ENCODE data around the gene TNKS2.
"Not testable (repeated sequence)": the region's sequence is repeated elsewhere in the genome, so short reads cannot be mapped to it uniquely, and the experiment has no call there.

Gene TNKS2

GRCh38 chr10:91797874-91798648 is at the start of gene TNKS2:
Gene TNKS2 (plus strand): TSS chr10:91798426. CDS start chr10:91798691, 265 bp downstream.
- DNase-seq, result peak; percentile 95 to 97
- TF ChIP-seq GATA1 (IDR thresholded peaks at IDR 0.05; ENCODE audit: low read depth, low read length) (no peak), POLR2A (IDR thresholded peaks at IDR 0.05; ENCODE audit: low read length) (peak; percentile 94)

GRCh38 chr10:91749592-91749991 is 48.6 kb upstream of the TNKS2 start:
- not testable (repeated sequence) for DNase-seq

GRCh38 chr10:91756286-91756685 is 41.9 kb upstream of the TNKS2 start:
- no peak for TF ChIP-seq GATA1 (IDR thresholded peaks at IDR 0.05; ENCODE audit: low read depth, low read length)
- TF ChIP-seq POLR2A (IDR thresholded peaks at IDR 0.05; ENCODE audit: low read length), result no peak
- DNase-seq, result no peak

GRCh38 chr10:91758303-91759146 is 39.7 kb upstream of the TNKS2 start:
- DNase-seq, result peak; percentile 64 to 66
- TF ChIP-seq GATA1 (IDR thresholded peaks at IDR 0.05; ENCODE audit: low read depth, low read length) (no peak), POLR2A (IDR thresholded peaks at IDR 0.05; ENCODE audit: low read length) (no peak)

GRCh38 chr10:91759581-91759986 is 38.6 kb upstream of the TNKS2 start:
- TF ChIP-seq GATA1 (IDR thresholded peaks at IDR 0.05; ENCODE audit: low read depth, low read length), result no peak
- TF ChIP-seq POLR2A (IDR thresholded peaks at IDR 0.05; ENCODE audit: low read length), result no peak
- DNase-seq, result peak; percentile 7 to 12

GRCh38 chr10:91761721-91762120 is 36.5 kb upstream of the TNKS2 start:
- TF ChIP-seq GATA1 (IDR thresholded peaks at IDR 0.05; ENCODE audit: low read depth, low read length), result no peak
- TF ChIP-seq POLR2A (IDR thresholded peaks at IDR 0.05; ENCODE audit: low read length), result no peak
- DNase-seq, result no peak

GRCh38 chr10:91762878-91763277 is 35.3 kb upstream of the TNKS2 start:
- no peak for DNase-seq
- no peak for TF ChIP-seq POLR2A (IDR thresholded peaks at IDR 0.05; ENCODE audit: low read length)

GRCh38 chr10:91766676-91767075 is 31.6 kb upstream of the TNKS2 start:
- DNase-seq, result no peak
- no peak for TF ChIP-seq POLR2A (IDR thresholded peaks at IDR 0.05; ENCODE audit: low read length)
- TF ChIP-seq GATA1 (IDR thresholded peaks at IDR 0.05; ENCODE audit: low read depth, low read length), result no peak

GRCh38 chr10:91768123-91768522 is 30.1 kb upstream of the TNKS2 start:
- DNase-seq, result no peak
- TF ChIP-seq GATA1 (IDR thresholded peaks at IDR 0.05; ENCODE audit: low read depth, low read length), result no peak
- TF ChIP-seq POLR2A (IDR thresholded peaks at IDR 0.05; ENCODE audit: low read length), result no peak

GRCh38 chr10:91771907-91772306 is 26.3 kb upstream of the TNKS2 start:
- DNase-seq, result no peak
- no peak for TF ChIP-seq POLR2A (IDR thresholded peaks at IDR 0.05; ENCODE audit: low read length)
- TF ChIP-seq GATA1 (IDR thresholded peaks at IDR 0.05; ENCODE audit: low read depth, low read length), result no peak

- no peak for DNase-seq
- TF ChIP-seq GATA1 (IDR thresholded peaks at IDR 0.05; ENCODE audit: low read depth, low read length), result no peak
- no peak for TF ChIP-seq POLR2A (IDR thresholded peaks at IDR 0.05; ENCODE audit: low read length)
These were observed 25.8 kb upstream of the TNKS2 start for GRCh38 chr10:91772461-91772860.

GRCh38 chr10:91772869-91773268 is 25.4 kb upstream of the TNKS2 start:
- DNase-seq, result no peak
- TF ChIP-seq POLR2A (IDR thresholded peaks at IDR 0.05; ENCODE audit: low read length) (no peak), GATA1 (IDR thresholded peaks at IDR 0.05; ENCODE audit: low read depth, low read length) (no peak)

GRCh38 chr10:91774571-91774970 is 23.7 kb upstream of the TNKS2 start:
- DNase-seq, result no peak
- TF ChIP-seq GATA1 (IDR thresholded peaks at IDR 0.05; ENCODE audit: low read depth, low read length) (no peak), POLR2A (IDR thresholded peaks at IDR 0.05; ENCODE audit: low read length) (no peak)

- TF ChIP-seq GATA1 (IDR thresholded peaks at IDR 0.05; ENCODE audit: low read depth, low read length), result no peak
- TF ChIP-seq POLR2A (IDR thresholded peaks at IDR 0.05; ENCODE audit: low read length), result no peak
These were observed 22.5 kb upstream of the TNKS2 start for GRCh38 chr10:91775731-91776130.

GRCh38 chr10:91776266-91776665 is 22.0 kb upstream of the TNKS2 start:
- no peak for DNase-seq
- TF ChIP-seq POLR2A (IDR thresholded peaks at IDR 0.05; ENCODE audit: low read length), result no peak
- TF ChIP-seq GATA1 (IDR thresholded peaks at IDR 0.05; ENCODE audit: low read depth, low read length), result no peak

More at GRCh38 chr10:91775731-91776130, 22.5 kb upstream of the TNKS2 start:
- no peak for DNase-seq

Measured in erythroblast (primary cell).